ENCODE data around the gene XCR1. TPM values are rescaled to one million over a fixed set of nuclear protein-coding genes. Genes with fewer than 3 reads are reported as not detected.
A peak's percentile ranks its signal among the peaks of the same experiment; 100 is the strongest.

Gene XCR1
- total RNA-seq, 2 donors from 2014 or later = 0.64 TPM; not detected in 1

DNA sequence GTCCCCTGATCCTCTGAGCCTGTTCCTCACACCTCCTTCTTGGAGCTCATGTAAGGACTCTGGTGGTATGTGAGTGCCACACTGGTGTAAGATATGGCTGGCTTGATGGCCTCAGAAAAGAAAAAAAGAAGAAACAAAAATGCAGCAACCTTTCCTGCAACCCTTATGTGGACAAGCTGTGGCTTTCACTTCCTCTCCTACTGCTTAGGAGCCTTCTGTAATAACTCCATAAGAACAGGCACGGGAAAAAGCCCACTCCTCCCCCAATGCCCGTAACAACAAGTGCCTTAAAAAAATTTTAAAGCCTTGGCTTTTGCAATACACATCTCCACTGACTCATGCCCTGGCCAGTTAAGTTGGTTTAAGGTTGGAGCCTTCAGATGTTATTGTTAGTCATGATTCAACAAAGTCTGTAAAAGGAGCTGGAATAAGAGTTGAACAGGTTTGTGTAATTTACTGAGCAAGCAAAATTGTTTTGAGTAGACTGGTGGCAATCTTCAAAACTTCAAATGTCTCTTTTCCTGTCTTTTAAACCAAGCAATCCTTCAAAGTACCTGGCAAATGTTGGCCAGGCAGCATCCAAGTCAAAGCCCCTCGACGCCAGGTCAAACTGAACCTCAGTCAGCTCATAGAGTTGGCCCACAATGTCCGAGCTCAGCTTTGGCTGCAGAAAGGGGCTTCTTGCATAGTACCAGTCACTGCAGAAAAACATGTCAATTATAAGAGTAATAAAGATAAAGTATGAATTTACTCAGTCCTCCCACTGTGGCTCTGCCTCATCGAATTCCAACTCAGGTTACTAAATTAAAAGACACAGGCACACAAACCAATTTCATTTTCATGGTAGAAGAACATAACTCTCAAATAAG lies 54.5 kb downstream of the XCR1 start:
- intact Hi-C loops (cut with DNase I, micrococcal nuclease) = no loop called here
- peak; percentile 21 for ATAC-seq
- no peak for DNase-seq

DNA sequence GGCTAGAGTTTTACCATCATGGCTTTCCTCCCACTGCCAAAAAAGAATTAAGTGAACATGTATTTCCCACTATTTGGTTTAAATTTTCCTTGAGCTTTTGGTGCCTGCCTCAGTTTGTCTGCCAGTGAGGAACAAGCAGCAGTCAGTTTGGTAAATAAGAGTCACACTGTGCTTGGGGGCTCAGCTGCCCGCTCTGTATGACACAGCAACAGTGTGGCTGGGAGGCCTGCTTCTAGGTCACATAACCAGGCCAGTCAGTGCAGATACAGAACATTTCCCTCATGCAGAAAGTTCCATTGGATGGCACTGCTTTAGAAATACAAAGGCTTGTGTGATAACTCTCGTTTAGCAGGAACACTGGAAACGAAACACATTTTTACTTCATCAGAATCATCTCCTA lies 57.3 kb downstream of the XCR1 start:
- DNase-seq (no peak), ATAC-seq (no peak)
- intact Hi-C loops (cut with DNase I, micrococcal nuclease) = no loop called here

DNA sequence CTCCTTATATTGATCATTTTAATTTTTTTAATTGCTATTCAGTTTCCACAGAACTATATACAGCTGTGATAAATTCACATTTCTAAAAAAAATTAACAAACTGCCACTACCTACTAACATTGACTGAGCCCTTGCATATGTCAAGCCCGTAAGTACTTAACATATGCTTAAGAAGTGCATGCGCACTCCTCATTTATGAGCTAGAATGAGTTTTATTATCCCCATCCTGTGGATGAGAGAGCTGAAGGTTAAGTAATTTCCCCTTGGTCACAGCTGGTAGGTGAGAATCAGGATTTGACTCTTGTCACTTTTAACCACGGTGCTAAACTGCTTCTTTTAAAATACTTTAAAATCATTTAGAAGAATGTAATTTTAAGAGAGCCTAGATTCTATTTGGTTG lies 58.2 kb downstream of the XCR1 start:
- intact Hi-C loops (cut with DNase I, micrococcal nuclease) = no loop called here

DNA sequence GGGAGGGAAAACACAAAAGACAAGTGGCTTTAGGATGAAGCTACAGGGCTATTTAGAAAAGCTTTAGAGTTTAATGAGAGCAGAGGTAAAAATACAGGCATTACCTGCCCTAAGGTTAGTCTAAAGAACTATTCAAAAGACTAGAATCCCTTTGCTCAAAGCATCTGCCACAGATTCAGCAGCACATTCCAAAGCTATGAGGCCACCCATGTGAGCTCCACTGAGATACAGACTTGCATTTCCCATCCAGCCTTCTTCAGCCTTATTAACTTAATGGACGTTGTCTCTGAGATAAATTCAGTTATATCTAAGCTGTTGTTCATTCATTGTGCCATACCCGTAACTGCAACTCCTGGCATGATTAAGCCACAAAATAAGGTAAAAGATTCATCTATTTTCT lies 58.6 kb downstream of the XCR1 start:
- no peak for ATAC-seq
- intact Hi-C loops (cut with DNase I, micrococcal nuclease) = no loop called here
- no peak for DNase-seq

More for the DNA sequence above, 58.2 kb downstream of the XCR1 start:
- DNase-seq (no peak), ATAC-seq (no peak)

DNA sequence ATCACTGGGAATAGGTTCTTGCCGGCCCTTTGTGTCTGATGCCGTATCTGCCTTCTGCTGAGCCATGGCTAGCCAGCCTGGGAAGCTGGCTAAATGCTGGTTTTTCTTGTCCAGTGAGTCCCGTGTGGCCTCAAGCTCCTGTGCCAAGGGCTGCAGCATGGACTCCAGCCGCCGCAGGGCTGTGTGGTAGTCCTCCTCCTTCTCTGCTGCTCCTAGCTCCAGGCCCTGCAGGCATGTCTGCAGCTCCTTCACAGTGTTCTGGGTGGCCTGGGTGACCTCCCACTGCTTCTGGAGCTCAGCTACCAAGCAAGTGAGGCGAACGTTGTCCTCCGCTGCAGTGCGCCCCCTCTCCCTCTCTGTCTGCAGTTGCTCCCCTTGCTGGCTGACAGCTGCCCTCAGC lies 59.1 kb downstream of the XCR1 start:
- ATAC-seq (no peak), DNase-seq (no peak)
- intact Hi-C loops (cut with DNase I, micrococcal nuclease) = no loop called here

DNA sequence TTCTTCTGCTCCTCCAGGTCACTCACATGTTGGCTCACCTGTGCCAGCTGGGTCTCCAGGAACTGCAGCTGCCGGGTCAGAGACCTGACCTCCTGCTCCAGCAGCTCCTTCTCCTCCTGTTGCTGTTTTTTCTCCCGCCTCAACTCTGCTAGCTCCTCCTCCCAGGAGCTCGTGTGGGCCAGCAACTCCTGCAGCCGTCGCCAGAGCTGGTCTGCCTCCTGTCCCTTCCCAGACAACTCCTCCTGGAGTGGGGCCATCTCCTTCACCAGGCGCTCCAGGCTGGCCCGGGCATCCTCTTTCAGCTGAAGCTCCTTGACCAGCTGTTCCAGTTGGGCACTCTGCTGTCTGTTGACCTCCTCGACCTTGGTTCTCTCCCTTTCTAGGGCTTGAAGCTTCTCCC lies 59.6 kb downstream of the XCR1 start:
- no peak for ATAC-seq

More for the DNA sequence above, 59.6 kb downstream of the XCR1 start:
- no peak for DNase-seq
- intact Hi-C loops (cut with DNase I, micrococcal nuclease) = no loop called here

Other genes starting within 250 kb of the XCR1 start
- 10 to 100 TPM in 1 of 2 donors, 1 to 10 TPM in 1; 2.4 to 11.8 TPM for gene SLC6A20, start 230.9 kb downstream of the XCR1 start, total RNA-seq
- gene LZTFL1, start 185.4 kb downstream of the XCR1 start, total RNA-seq = 10 to 100 TPM in 1 of 2 donors, 1 to 10 TPM in 1; 9.8 to 11.2 TPM
- gene CCR9, start 140.9 kb downstream of the XCR1 start, total RNA-seq = under 1 TPM; 0.12 to 0.34 TPM
- gene CXCR6, start 84.0 kb downstream of the XCR1 start, total RNA-seq = 1 to 10 TPM in 1 of 2 donors, under 1 TPM in 1; 0.67 to 1.1 TPM
- 10 to 100 TPM; 23.5 to 32.8 TPM for gene FYCO1, start 31.7 kb downstream of the XCR1 start, total RNA-seq
- 1 to 10 TPM; 1.3 to 4.5 TPM for gene CCR1, start 180.8 kb upstream of the XCR1 start, total RNA-seq
- gene CCR3, start 215.0 kb upstream of the XCR1 start, total RNA-seq = under 1 TPM in 1 of 2 donors, not detected in 1; 0.28 TPM

All from left colon (tissue), 2 donors.